GM23338 (cell line): Measurements from ENCODE around the gene PYY. TPM values are rescaled to one million over a fixed set of nuclear protein-coding genes. Genes with fewer than 3 reads are reported as not detected.

Experiments used
- ATAC-seq: fragments of 200-7000 bp; cut with Tn5 transposase; 3 replicates; pipeline ENCODE4 v1.9.1; 2020
- DNase-seq: peaks from one replicate; pipeline ENCODE4 v3.0.0-alpha.2; 2015; ENCODE audit warnings: low spot score
- H2AFZ ChIP-seq: fragments of 200-600 bp; sonication (generic); 2 replicates; pipeline ENCODE4 v1.8.0; 2016; ENCODE audit warnings: antibody characterized with exemption, mild to moderate bottlenecking, moderate library complexity
- H3F3A ChIP-seq: fragments of 200-600 bp; sonication (generic); replicated peaks from 2 replicates; pipeline ENCODE4 v1.8.0; 2017; ENCODE audit warnings: antibody characterized with exemption, mixed run types, low read depth
- H3K27ac ChIP-seq: fragments of 200-600 bp; sonication (generic); 2 replicates; pipeline ENCODE4 v1.6.1; 2016; ENCODE audit warnings: low read depth
- H3K27me3 ChIP-seq: fragments of 200-600 bp; sonication (generic); 2 replicates; pipeline ENCODE4 v1.8.0; 2016; ENCODE audit warnings: mild to moderate bottlenecking, mixed run types, moderate library complexity; ENCODE audit not compliant: insufficient read depth
- H3K36me3 ChIP-seq: fragments of 200-600 bp; sonication (generic); 2 replicates; pipeline ENCODE4 v1.8.0; 2016; ENCODE audit warnings: mild to moderate bottlenecking; ENCODE audit not compliant: insufficient read depth
- H3K4me1 ChIP-seq: fragments of 200-600 bp; sonication (generic); 2 replicates; pipeline ENCODE4 v1.8.0; 2016; ENCODE audit warnings: mild to moderate bottlenecking, moderate library complexity; ENCODE audit not compliant: insufficient read depth
- H3K4me2 ChIP-seq: fragments of 200-600 bp; sonication (generic); 2 replicates; pipeline ENCODE4 v1.7.1; 2017; ENCODE audit warnings: mixed run types
- H3K4me3 ChIP-seq: fragments of 200-600 bp; sonication (generic); 2 replicates; pipeline ENCODE4 v1.6.1; 2016; ENCODE audit warnings: mixed run types
- H3K79me2 ChIP-seq: fragments of 200-600 bp; sonication (generic); replicated peaks from 2 replicates; pipeline ENCODE4 v1.8.0; 2017; ENCODE audit warnings: mild to moderate bottlenecking; ENCODE audit not compliant: insufficient read depth
- H3K9me2 ChIP-seq: fragments of 200-600 bp; sonication (generic); 2 replicates; pipeline ENCODE4 v1.8.0; 2017; ENCODE audit not compliant: insufficient read depth
- H4K20me1 ChIP-seq: fragments of 200-600 bp; sonication (generic); replicated peaks from 2 replicates; pipeline ENCODE4 v1.8.0; 2017; ENCODE audit warnings: mild to moderate bottlenecking; ENCODE audit not compliant: insufficient read depth
- H3K27ac Mint-ChIP-seq: 2 replicates; pipeline ENCODE4 v1.8.0; 2020; ENCODE audit warnings: inconsistent platforms, mild to moderate bottlenecking, moderate library complexity, mixed read lengths
- H3K27me3 Mint-ChIP-seq: 3 replicates; pipeline ENCODE4 v1.8.0; 2022; ENCODE audit warnings: low read depth, mild to moderate bottlenecking, moderate library complexity, mixed read lengths, inconsistent platforms; ENCODE audit not compliant: insufficient read depth, poor library complexity
- H3K36me3 Mint-ChIP-seq: 3 replicates; pipeline ENCODE4 v1.8.0; 2021; ENCODE audit warnings: low read depth, mild to moderate bottlenecking, inconsistent platforms, moderate library complexity, mixed read lengths
- H3K4me1 Mint-ChIP-seq: 3 replicates; pipeline ENCODE4 v1.8.0; 2020; ENCODE audit warnings: mild to moderate bottlenecking, inconsistent platforms, mixed read lengths
- H3K4me3 Mint-ChIP-seq: 3 replicates; pipeline ENCODE4 v1.8.0; 2021; ENCODE audit warnings: moderate library complexity, mild to moderate bottlenecking, inconsistent platforms, mixed read lengths
- H3K9me3 Mint-ChIP-seq: 3 replicates; pipeline ENCODE4 v1.8.0; 2020; ENCODE audit warnings: moderate library complexity, mild to moderate bottlenecking, inconsistent platforms, mixed read lengths
- CREB1 ChIP-seq: fragments of 250-450 bp; sonication (Bioruptor Pico); IDR thresholded peaks from 2 replicates; pipeline ENCODE4 v1.5.0; 2020; ENCODE audit warnings: low read depth, mild to moderate bottlenecking, moderate library complexity
- CTCF ChIP-seq, 2 experiments: fragments of 200-600 bp in 1 of 2; sonication (generic) in 1 of 2; conservative IDR thresholded peaks; 2 replicates each; pipeline versions ENCODE4 v1.5.1 to v1.6.1; 2016 to 2017; ENCODE audit warnings: antibody characterized with exemption in 2 of 2, low read depth in 2 of 2, mild to moderate bottlenecking in 2 of 2, moderate library complexity in 1 of 2
- ETS1 ChIP-seq: IDR thresholded peaks from 2 replicates; pipeline ENCODE4 v1.6.1; 2016; ENCODE audit warnings: antibody characterized with exemption
- EZH2 ChIP-seq: fragments of 200-600 bp; sonication (generic); IDR thresholded peaks from one replicate; pipeline ENCODE4 v1.8.0; 2017; ENCODE audit warnings: antibody characterized with exemption, mild to moderate bottlenecking, low read depth; ENCODE audit not compliant: unreplicated experiment
- EZH2phosphoT487 ChIP-seq: fragments of 200-600 bp; sonication (generic); IDR thresholded peaks from one replicate; pipeline ENCODE4 v1.8.1; 2018; ENCODE audit warnings: antibody characterized with exemption; ENCODE audit not compliant: unreplicated experiment
- JUNB ChIP-seq: IDR thresholded peaks from one replicate; pipeline ENCODE4 v1.6.1; 2016; ENCODE audit warnings: antibody characterized with exemption; ENCODE audit not compliant: unreplicated experiment
- NANOG ChIP-seq: IDR thresholded peaks from 2 replicates; pipeline ENCODE4 v1.6.1; 2016; ENCODE audit warnings: antibody characterized with exemption, borderline replicate concordance
- POLR2AphosphoS5 ChIP-seq: IDR thresholded peaks from 2 replicates; pipeline ENCODE4 v1.6.1; 2016; ENCODE audit warnings: antibody characterized with exemption, low read depth
- REST ChIP-seq: IDR thresholded peaks from one replicate; pipeline ENCODE4 v1.6.1; 2018; ENCODE audit warnings: antibody characterized with exemption; ENCODE audit not compliant: unreplicated experiment
- STAT1 ChIP-seq: IDR thresholded peaks from one replicate; pipeline ENCODE4 v1.6.1; 2016; ENCODE audit warnings: antibody characterized with exemption; ENCODE audit not compliant: unreplicated experiment
- ZNF114 ChIP-seq: fragments of 250-450 bp; sonication (Bioruptor Pico); IDR thresholded peaks from 2 replicates; pipeline ENCODE4 v1.5.0; 2020; ENCODE audit warnings: mild to moderate bottlenecking, moderate library complexity
- ZNF331 ChIP-seq: fragments of 250-450 bp; sonication (Bioruptor Pico); IDR thresholded peaks from 2 replicates; pipeline ENCODE4 v1.5.0; 2020; ENCODE audit warnings: low read depth, mild to moderate bottlenecking, moderate library complexity
- ZNF462 ChIP-seq: fragments of 250-450 bp; sonication (Bioruptor Pico); IDR thresholded peaks from 2 replicates; pipeline ENCODE4 v1.5.0; 2020; ENCODE audit warnings: mild to moderate bottlenecking, moderate library complexity
- polyA plus RNA-seq: library from polyadenylated mRNA; unstranded; fragments of >200 nt; fragmentation: Nextera tagmentation; extraction: Ambion mirVana; gene quantifications from 2 replicates; pipeline ENCODE4 v1.2.1, GENCODE V29; 2016
- total RNA-seq: library from RNA; depleted of rRNA; stranded (reverse); fragments of >200 nt; shearing (Covaris generic); gene quantifications from 2 replicates; pipeline ENCODE4 v1.2.3, GENCODE V29; 2014

Gene PYY
- total and polyA plus RNA-seq, 2 experiments from 2014 or later, result 0.56 to 8.5 TPM

GRCh38 chr17:43986225-43986981 is 32.7 kb upstream of the PYY start:
- Histone ChIP-seq H3K9me2 (no peaks in the 10 kb centered on the region), H3K36me3 (no peaks in the 10 kb centered on the region), H3K4me1 (peaks cover 8% of the 10 kb centered on the region; the same call in 1 of the 2 replicates), H3K4me2 (no peak overlapping the region), H2AFZ (no peak overlapping the region), H3K27me3 (peaks cover 37% of the 10 kb centered on the region), H3K27ac (no peak overlapping the region), H3K4me3 (no peak overlapping the region), H3K79me2 (no peaks in the 10 kb centered on the region), H3F3A (0 out of 2 replicates have a peak, but pooled peaks cover 3% of the 10 kb centered on the region), H4K20me1 (no peaks in the 10 kb centered on the region)
- peaks cover 12% of the 10 kb centered on the region; the same call in 2 of the 3 replicates for H3K4me1 Mint-ChIP-seq
- no peak overlapping the region for H3K27ac Mint-ChIP-seq
- H3K9me3 Mint-ChIP-seq, result no peaks in the 10 kb centered on the region
- H3K27me3 Mint-ChIP-seq, result peaks cover 20% of the 10 kb centered on the region
- DNase-seq (no peak), ATAC-seq (no peak)
- TF ChIP-seq JUNB, result no peak
- no peak for TF ChIP-seq REST
- TF ChIP-seq ZNF462 (CRISPR knock-in tag), result no peak
- no peak for TF ChIP-seq ZNF114 (CRISPR knock-in tag)
- no peak for TF ChIP-seq POLR2AphosphoS5
- TF ChIP-seq CTCF (conservative IDR thresholded peaks at IDR 0.05; ENCODE audit: low read depth in 2 of 2), result no peak
- TF ChIP-seq NANOG, result no peak
- no peak for TF ChIP-seq EZH2
- TF ChIP-seq ETS1, result no peak
- no peak for TF ChIP-seq CREB1
- TF ChIP-seq EZH2phosphoT487, result no peak
- TF ChIP-seq ZNF331 (CRISPR knock-in tag), result no peak
- TF ChIP-seq STAT1, result no peak
- H3K36me3 Mint-ChIP-seq, result no peaks in the 10 kb centered on the region
- H3K4me3 Mint-ChIP-seq, result no peak overlapping the region
